ENCODE results near the gene NSD2.

DNA sequence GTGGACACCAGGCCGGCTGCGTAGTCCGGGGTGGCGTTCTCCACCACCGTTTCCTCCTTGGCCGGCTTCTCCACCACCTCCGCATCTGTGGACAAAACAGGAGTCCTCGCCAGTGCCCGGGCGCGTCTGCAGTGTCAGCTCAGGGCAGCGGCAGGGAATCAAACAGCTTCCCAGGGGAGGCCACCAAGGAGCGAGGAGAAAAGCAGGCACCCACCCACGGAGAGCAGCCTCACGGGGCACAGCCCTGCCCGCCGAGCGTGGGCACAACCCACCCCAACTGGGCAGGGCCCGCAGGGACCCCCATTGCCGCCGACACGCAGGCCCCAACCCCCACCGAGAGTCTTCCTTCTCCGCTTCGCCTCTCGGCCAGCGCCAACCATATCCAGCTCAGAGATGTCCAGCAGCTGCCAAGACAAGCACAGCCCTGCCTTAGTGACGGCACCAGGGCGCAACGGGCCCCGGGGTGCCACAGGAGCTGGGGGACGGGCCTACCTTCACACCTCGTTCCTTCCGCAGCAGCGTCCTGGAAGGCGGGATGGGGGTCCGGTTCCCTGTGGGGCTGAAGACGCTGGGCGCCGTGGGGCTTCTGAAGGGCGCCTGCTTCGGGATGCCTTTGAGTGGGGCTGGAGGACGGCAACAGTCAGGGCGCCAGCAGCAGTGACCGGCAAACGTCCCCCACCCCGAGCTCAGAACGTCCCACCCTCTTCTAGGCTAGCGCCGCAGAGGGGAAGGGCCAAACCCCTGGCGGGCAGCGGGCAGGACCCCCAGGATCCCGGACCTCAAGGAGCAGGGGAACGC, 114.8 kb downstream of the NSD2 start:
- TF ChIP-seq, protein P1, sequence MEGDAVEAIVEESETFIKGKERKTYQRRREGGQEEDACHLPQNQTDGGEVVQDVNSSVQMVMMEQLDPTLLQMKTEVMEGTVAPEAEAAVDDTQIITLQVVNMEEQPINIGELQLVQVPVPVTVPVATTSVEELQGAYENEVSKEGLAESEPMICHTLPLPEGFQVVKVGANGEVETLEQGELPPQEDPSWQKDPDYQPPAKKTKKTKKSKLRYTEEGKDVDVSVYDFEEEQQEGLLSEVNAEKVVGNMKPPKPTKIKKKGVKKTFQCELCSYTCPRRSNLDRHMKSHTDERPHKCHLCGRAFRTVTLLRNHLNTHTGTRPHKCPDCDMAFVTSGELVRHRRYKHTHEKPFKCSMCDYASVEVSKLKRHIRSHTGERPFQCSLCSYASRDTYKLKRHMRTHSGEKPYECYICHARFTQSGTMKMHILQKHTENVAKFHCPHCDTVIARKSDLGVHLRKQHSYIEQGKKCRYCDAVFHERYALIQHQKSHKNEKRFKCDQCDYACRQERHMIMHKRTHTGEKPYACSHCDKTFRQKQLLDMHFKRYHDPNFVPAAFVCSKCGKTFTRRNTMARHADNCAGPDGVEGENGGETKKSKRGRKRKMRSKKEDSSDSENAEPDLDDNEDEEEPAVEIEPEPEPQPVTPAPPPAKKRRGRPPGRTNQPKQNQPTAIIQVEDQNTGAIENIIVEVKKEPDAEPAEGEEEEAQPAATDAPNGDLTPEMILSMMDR (IDR thresholded peaks at IDR 0.05), result no peak
- no peak for TF ChIP-seq EZH2 (IDR thresholded peaks at IDR 0.05; ENCODE audit: borderline replicate concordance, insufficient read depth, low read depth, low read length, poor library complexity, severe bottlenecking)
